Brain microvascular endothelial cell (primary cell): ENCODE results near the gene THAP6.
"Not testable (repeated sequence)": the region's sequence is repeated elsewhere in the genome, so short reads cannot be mapped to it uniquely, and the experiment has no call there.

Source experiments
- DNase-seq: peaks from one replicate; pipeline ENCODE4 v3.0.0-alpha.2; 2020
- H3K27ac ChIP-seq: fragments of 250-450 bp; sonication (Bioruptor Pico); 2 replicates; pipeline ENCODE4 v1.5.1; 2020; ENCODE audit warnings: mild to moderate bottlenecking, moderate library complexity
- H3K27me3 ChIP-seq: fragments of 250-450 bp; sonication (Bioruptor Pico); replicated peaks from 2 replicates; pipeline ENCODE4 v1.5.1; 2020; ENCODE audit warnings: mild to moderate bottlenecking
- H3K36me3 ChIP-seq: fragments of 250-450 bp; sonication (Bioruptor Pico); replicated peaks from 2 replicates; pipeline ENCODE4 v1.5.1; 2020; ENCODE audit warnings: mild to moderate bottlenecking
- H3K4me3 ChIP-seq: 2 replicates; pipeline ENCODE4 v1.5.1; 2011; ENCODE audit warnings: low read depth, mild to moderate bottlenecking, control low read depth, low read length, moderate library complexity
- in situ Hi-C: cut with HindIII; loops from 2 replicates; pipeline ENCODE4 v1.10.0; 2017; ENCODE audit warnings: low sequenced_read_pairs, low pct_ligation_motif_present
- TF ChIP-seq, protein P1 (sequence below): IDR thresholded peaks from 2 replicates; pipeline ENCODE4 v1.5.1; 2011; ENCODE audit warnings: low read depth, mild to moderate bottlenecking, moderate library complexity, low read length, control low read depth, inconsistent platforms; ENCODE audit errors: missing control alignments

THAP6 gene

GRCh38 chr4:75527482-75527881, 13.2 kb downstream of the THAP6 start:
- Histone ChIP-seq H3K27me3 (no peaks in the 10 kb centered on the region), H3K36me3 (peaks cover 18% of the 10 kb centered on the region)
- in situ Hi-C loops, result no loop called here

DNA sequence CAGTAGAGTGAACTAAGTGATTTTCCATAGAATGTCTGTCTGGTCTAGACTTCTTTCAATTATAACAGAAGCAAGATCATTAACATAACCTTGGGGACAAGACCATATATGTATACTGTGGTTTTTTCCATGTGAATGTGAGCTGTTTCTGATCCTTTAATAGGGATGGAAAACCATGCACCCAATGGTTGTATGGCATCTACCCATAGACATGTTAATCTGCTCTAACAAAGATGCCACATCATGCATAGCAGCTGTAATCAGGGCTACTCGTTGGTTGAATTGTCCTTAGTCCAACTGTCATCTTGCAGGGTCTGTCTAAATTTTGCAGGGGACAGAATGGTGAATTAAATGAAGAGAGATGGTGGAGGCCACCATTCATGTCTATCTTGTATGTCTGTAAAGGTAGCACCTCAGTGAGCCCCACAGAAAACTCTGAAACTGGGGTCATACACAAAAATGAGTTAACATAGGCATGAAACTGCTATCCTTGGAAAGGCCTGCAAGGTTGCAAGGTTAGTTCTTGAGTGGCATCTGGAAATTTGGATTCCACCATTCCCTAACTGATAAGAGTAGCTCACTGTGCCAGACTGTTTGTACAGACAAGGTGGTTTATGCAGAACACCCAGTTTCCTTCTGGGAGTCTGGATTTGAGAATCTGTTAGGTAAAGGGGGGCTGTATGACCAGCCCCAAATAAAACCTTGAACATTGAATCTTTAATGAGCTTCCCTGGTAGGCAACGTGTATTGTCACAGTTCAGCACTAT, 16.5 kb downstream of the THAP6 start:
- TF ChIP-seq, protein P1, sequence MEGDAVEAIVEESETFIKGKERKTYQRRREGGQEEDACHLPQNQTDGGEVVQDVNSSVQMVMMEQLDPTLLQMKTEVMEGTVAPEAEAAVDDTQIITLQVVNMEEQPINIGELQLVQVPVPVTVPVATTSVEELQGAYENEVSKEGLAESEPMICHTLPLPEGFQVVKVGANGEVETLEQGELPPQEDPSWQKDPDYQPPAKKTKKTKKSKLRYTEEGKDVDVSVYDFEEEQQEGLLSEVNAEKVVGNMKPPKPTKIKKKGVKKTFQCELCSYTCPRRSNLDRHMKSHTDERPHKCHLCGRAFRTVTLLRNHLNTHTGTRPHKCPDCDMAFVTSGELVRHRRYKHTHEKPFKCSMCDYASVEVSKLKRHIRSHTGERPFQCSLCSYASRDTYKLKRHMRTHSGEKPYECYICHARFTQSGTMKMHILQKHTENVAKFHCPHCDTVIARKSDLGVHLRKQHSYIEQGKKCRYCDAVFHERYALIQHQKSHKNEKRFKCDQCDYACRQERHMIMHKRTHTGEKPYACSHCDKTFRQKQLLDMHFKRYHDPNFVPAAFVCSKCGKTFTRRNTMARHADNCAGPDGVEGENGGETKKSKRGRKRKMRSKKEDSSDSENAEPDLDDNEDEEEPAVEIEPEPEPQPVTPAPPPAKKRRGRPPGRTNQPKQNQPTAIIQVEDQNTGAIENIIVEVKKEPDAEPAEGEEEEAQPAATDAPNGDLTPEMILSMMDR, result no peak
- H3K27ac ChIP-seq, result no peak overlapping the region
- peaks cover 22% of the 10 kb centered on the region for H3K36me3 ChIP-seq
- H3K4me3 ChIP-seq, result no peak overlapping the region
- in situ Hi-C loops, result no loop called here
- no peak for DNase-seq
- no peaks in the 10 kb centered on the region for H3K27me3 ChIP-seq

More at GRCh38 chr4:75527482-75527881, 13.2 kb downstream of the THAP6 start:
- no peak overlapping the region for H3K4me3 ChIP-seq
- TF ChIP-seq, protein P1, result no peak
- DNase-seq, result no peak
- no peak overlapping the region for H3K27ac ChIP-seq

DNA sequence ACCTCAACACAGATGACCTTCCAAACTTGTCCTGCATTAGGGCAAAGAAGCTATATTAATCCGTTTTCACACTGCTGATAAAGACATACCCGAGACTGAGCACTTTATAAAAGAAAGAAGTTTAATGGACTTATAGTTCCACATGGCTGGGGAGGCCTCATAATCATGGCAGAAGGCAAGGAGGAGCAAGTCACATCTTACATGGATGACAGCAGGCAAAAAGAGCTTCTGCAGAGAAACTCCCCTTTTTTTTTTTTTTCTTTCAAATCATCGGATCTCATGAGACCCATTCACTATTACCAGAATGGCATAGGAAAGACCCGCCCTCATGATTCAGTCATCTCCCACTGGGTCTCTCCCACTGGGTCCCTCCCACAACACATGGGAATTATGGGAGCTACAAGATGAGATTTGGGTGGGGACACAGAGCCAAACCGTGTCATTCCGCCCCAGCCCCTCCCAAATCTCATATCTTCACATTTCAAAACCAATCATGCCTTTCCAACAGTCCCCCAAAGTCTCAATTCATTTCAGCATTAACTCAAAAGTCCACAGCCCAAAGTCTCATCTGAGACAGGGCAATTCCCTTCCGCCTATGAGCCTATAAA, 17.4 kb downstream of the THAP6 start:
- in situ Hi-C loops, H3K27me3 ChIP-seq, H3K4me3 ChIP-seq, DNase-seq, H3K27ac ChIP-seq: not testable (repeated sequence)
- H3K36me3 ChIP-seq, result peaks cover 19% of the 10 kb centered on the region

DNA sequence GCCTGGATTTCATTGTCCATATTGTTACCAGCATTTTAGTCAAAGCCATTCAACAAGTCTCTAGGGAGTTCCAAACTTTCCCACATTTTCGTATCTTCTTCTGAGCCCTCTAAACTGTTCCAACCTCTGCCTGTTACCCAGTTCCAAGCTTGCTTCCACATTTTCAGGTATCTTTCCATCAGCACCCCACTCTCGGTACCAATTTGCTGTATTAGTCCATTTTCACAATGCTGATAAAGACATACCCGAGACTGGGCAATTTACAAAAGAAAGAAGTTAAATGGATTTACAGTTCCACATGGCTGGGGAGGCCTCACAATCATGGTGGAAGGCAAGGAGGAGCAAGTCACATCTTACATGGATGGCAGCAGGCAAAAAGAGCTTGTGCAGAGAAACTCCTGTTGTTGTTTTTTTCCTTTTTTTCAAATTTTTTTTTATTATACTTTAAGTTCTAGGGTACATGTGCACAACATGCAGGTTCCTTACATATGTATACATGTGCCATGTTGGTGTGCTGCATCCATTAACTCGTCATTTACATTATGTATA, 19.1 kb downstream of the THAP6 start:
- H3K27ac ChIP-seq, in situ Hi-C loops, H3K4me3 ChIP-seq, DNase-seq, H3K27me3 ChIP-seq: not testable (repeated sequence)
- H3K36me3 ChIP-seq, result peaks cover 13% of the 10 kb centered on the region

DNA sequence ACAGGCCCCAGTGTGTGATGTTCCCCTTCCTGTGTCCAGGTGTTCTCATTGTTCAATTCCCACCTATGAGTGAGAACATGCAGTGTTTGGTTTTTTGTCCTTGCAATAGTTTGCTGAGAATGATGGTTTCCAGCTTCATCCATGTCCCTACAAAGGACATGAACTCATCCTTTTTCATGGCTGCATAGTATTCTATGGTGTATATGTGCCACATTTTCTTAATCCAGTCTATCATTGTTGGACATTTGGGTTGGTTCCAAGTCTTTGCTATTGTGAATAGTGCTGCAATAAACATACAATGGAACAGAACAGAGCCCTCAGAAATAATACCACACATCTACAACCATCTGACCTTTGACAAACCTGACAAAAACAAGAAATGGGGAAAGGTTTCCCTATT, 19.7 kb downstream of the THAP6 start:
- DNase-seq, H3K4me3 ChIP-seq, H3K27me3 ChIP-seq, H3K27ac ChIP-seq, in situ Hi-C loops: not testable (repeated sequence)
- peaks cover 13% of the 10 kb centered on the region for H3K36me3 ChIP-seq

GRCh38 chr4:75537308-75537707, 23.0 kb downstream of the THAP6 start:
- H3K27me3 ChIP-seq, H3K4me3 ChIP-seq, H3K27ac ChIP-seq, in situ Hi-C loops, DNase-seq, H3K36me3 ChIP-seq: not testable (repeated sequence)

DNA sequence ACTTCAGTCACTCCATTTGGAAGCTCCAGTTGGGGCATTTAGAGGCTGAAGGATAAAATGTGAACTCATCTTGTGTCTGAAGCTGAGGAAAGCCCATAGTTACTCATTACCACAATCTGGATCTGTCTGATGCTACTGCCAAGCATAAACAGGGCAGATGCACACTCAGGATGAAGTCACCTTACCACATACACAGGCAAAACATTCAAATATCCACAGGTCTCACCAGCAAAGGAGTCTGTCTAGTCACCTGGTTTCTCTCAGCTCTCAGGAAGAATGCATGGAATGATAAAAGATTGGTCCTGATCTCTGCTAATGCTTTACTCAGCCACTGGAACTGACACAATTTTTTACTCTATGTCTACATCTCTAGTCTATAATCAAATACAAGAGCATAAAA, 28.6 kb downstream of the THAP6 start:
- no peaks in the 10 kb centered on the region for H3K36me3 ChIP-seq
- H3K4me3 ChIP-seq, result no peak overlapping the region
- H3K27ac ChIP-seq, result peak overlapping the region; percentile 11
- H3K27me3 ChIP-seq, result no peaks in the 10 kb centered on the region
- peak; percentile 86 for DNase-seq
- TF ChIP-seq, protein P1, result no peak
- in situ Hi-C loops, result no loop called here

DNA sequence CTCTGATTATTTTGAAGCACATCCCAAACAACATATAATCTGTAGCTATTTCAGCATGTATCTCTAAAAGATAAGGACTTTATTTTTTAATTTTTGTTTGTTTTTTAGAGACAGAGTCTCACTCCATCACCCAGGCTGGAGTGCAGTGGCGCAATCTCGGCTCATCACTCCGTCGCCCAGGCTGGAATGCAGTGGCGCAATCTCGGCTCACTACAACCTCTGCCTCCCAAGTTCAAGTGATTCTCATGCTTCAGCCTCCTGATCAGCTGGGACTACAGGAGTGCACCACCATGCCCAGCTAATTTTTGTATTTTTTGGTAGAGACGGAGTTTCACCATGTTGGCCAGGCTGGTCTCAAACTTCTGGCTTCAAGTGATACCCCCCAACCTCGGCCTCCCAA, 29.9 kb downstream of the THAP6 start:
- H3K36me3 ChIP-seq, H3K27me3 ChIP-seq, in situ Hi-C loops, H3K4me3 ChIP-seq, H3K27ac ChIP-seq: not testable (repeated sequence)
- DNase-seq, result peak; percentile 20
